ENCODE data around the gene FERD3L.

DNA sequence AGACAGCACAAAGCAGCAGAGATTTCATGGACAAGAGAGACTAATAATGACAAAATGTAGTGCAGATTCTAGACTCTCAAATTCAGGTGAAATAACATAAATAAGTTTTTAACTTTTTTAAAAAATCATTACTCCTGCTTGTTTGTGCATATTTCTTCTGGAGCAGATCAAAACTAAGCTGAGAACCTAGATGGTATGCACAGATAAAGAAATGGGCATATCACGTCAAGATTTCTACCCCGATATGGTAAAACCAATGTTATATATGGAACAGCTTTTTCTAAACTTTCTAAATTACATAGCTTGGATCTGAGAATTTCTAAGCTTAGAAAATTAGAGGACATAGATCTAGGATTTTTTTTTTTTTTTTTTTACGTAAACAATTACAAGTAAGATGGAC, 46.0 kb downstream of the FERD3L start:
- TF ChIP-seq, protein P1, sequence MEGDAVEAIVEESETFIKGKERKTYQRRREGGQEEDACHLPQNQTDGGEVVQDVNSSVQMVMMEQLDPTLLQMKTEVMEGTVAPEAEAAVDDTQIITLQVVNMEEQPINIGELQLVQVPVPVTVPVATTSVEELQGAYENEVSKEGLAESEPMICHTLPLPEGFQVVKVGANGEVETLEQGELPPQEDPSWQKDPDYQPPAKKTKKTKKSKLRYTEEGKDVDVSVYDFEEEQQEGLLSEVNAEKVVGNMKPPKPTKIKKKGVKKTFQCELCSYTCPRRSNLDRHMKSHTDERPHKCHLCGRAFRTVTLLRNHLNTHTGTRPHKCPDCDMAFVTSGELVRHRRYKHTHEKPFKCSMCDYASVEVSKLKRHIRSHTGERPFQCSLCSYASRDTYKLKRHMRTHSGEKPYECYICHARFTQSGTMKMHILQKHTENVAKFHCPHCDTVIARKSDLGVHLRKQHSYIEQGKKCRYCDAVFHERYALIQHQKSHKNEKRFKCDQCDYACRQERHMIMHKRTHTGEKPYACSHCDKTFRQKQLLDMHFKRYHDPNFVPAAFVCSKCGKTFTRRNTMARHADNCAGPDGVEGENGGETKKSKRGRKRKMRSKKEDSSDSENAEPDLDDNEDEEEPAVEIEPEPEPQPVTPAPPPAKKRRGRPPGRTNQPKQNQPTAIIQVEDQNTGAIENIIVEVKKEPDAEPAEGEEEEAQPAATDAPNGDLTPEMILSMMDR (IDR thresholded peaks at IDR 0.05), result no peak
- TF ChIP-seq SIN3A (IDR thresholded peaks at IDR 0.05; ENCODE audit: borderline replicate concordance, insufficient read depth, low read depth, low read length), result no peak
- TF ChIP-seq, protein P2, sequence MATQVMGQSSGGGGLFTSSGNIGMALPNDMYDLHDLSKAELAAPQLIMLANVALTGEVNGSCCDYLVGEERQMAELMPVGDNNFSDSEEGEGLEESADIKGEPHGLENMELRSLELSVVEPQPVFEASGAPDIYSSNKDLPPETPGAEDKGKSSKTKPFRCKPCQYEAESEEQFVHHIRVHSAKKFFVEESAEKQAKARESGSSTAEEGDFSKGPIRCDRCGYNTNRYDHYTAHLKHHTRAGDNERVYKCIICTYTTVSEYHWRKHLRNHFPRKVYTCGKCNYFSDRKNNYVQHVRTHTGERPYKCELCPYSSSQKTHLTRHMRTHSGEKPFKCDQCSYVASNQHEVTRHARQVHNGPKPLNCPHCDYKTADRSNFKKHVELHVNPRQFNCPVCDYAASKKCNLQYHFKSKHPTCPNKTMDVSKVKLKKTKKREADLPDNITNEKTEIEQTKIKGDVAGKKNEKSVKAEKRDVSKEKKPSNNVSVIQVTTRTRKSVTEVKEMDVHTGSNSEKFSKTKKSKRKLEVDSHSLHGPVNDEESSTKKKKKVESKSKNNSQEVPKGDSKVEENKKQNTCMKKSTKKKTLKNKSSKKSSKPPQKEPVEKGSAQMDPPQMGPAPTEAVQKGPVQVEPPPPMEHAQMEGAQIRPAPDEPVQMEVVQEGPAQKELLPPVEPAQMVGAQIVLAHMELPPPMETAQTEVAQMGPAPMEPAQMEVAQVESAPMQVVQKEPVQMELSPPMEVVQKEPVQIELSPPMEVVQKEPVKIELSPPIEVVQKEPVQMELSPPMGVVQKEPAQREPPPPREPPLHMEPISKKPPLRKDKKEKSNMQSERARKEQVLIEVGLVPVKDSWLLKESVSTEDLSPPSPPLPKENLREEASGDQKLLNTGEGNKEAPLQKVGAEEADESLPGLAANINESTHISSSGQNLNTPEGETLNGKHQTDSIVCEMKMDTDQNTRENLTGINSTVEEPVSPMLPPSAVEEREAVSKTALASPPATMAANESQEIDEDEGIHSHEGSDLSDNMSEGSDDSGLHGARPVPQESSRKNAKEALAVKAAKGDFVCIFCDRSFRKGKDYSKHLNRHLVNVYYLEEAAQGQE (IDR thresholded peaks at IDR 0.05; ENCODE audit: insufficient read depth in 1 of 2, low read depth in 2 of 2, low read length in 1 of 2), result no peak

Data from Panc1 (cell line).